ENCODE measurements around the gene ZNF385B.

ZNF385B gene

DNA sequence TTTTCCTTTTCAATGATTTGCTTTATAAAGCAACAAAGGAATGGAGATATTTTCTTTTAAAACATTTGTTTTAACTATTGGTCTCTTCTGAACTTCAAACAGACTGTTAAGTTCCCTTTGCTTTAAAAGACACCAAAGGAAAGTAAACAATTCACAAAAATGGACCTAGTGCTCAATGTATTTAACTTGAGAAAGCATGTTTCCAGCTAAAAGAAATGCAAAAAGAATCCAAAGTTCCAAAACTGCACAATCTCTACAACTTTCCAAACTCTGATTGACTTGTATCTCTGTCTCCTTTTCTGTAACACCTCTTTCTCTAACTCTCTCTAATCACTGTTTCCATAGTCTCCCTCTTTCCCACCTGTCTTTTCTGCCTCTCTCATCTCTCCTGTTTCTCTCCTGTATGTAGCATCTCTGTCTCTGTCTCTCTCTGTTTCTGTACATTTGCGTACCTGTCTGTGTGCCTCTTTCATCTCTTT is 301.1 kb downstream of the ZNF385B start:
- no peak for DNase-seq (ENCODE audit: low read depth)
- H3K4me3 ChIP-seq (replicated peaks; ENCODE audit: low read depth, low read length) = no peak overlapping the region
- TF ChIP-seq, protein P1, sequence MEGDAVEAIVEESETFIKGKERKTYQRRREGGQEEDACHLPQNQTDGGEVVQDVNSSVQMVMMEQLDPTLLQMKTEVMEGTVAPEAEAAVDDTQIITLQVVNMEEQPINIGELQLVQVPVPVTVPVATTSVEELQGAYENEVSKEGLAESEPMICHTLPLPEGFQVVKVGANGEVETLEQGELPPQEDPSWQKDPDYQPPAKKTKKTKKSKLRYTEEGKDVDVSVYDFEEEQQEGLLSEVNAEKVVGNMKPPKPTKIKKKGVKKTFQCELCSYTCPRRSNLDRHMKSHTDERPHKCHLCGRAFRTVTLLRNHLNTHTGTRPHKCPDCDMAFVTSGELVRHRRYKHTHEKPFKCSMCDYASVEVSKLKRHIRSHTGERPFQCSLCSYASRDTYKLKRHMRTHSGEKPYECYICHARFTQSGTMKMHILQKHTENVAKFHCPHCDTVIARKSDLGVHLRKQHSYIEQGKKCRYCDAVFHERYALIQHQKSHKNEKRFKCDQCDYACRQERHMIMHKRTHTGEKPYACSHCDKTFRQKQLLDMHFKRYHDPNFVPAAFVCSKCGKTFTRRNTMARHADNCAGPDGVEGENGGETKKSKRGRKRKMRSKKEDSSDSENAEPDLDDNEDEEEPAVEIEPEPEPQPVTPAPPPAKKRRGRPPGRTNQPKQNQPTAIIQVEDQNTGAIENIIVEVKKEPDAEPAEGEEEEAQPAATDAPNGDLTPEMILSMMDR (IDR thresholded peaks at IDR 0.05; ENCODE audit: low read length, missing control alignments) = no peak

DNA sequence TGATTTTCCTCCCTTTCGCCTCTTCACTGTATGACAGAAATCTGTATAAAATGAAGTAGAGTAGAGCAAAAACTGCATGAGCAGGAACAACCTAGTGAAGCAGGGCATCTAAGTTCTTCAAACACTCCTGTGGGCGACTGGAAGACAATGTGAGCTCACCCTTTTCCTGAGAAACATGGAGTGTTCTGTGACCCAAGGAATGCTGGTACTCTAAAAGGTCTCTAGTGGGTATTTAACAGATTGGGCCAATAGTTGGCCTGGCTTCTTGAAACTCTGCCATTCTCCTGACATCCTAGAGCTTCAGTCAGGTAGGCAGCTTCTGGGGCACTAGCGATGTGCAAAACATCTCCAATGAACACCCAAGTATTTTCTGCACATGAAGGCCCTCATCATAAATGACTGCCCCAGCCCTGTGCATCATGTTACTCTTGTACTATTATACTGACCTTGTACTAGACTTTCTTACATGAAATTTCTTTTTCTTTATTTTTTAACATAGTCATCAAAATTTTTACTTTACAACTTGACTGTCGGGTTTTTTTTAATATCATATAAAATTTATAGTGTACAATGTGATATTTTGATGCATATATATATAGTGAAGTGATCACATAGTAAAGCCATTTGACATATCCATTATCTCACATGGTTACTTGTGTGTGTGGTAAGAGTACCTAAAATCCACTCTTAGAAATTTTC is 302.2 kb downstream of the ZNF385B start:
- H3K4me3 ChIP-seq (replicated peaks; ENCODE audit: low read depth, low read length) = no peak overlapping the region
- TF ChIP-seq, protein P1 (IDR thresholded peaks at IDR 0.05; ENCODE audit: low read length, missing control alignments) = no peak
- DNase-seq (ENCODE audit: low read depth) = no peak

DNA sequence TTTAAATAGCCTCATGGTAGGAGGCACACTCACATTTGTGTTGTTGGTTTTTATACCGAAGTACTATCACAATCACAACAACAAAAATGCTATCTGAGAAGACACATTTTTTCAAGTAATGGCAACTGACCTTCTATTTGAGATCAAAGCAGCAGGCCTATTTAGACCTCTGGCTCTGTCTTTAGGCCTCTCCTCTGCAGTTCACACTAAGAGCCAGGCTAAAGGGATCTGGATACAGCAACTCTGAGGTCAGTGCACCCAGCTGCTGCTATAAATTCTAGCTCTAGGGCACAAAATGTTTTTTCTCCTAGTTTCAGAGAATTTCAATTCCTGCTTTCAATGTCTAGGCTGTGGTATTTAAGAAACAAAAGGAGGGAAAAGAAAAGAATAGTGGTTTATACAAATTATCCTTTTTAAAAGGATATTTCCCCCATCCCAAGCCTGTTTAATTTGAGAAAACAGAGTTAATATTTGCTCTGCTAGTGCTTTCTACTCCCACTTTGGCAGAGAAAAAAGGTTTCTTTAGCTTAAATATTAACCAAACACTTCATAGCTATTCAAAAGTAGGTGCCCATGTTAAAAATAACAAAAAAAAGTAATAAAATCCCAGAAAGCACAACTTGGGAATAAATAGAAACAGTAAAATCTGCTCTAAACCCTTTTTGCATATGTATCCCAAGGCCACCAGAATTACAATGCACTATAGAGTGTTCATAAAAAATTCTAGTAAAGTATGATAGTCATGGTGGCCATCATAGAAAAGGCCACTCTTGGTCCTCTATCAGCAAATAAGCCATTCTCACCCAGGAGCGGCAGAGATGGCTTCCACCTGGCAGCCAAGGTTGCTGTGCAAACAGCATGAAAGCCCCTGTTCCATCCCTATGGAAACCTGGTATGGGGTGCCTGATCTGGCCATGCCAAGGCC is 303.1 kb downstream of the ZNF385B start:
- DNase-seq (ENCODE audit: low read depth) = no peak
- TF ChIP-seq, protein P1 (IDR thresholded peaks at IDR 0.05; ENCODE audit: low read length, missing control alignments) = no peak
- no peak overlapping the region for H3K4me3 ChIP-seq (replicated peaks; ENCODE audit: low read depth, low read length)

DNA sequence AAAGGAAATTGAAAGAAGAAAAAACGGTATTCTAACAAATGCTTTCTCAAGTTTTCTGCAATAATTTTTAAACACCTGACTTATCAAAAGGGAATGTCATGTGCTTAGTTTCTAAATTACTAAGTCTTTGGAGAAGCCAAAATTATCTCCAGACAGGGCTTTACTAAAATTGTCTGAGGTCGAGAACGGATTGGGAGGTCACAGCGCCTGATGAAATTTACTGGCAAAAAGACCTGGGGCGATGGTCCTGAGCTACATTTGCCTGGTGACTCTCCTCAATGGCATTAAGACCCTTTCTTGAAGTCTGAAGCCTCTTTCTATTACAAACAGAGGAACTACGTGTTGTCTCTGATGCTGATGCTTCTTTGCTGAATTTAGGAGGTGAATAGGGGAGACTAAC is 305.0 kb downstream of the ZNF385B start:
- DNase-seq (ENCODE audit: low read depth) = no peak
- H3K4me3 ChIP-seq (replicated peaks; ENCODE audit: low read depth, low read length) = no peak overlapping the region
- TF ChIP-seq, protein P1 (IDR thresholded peaks at IDR 0.05; ENCODE audit: low read length, missing control alignments) = no peak

DNA sequence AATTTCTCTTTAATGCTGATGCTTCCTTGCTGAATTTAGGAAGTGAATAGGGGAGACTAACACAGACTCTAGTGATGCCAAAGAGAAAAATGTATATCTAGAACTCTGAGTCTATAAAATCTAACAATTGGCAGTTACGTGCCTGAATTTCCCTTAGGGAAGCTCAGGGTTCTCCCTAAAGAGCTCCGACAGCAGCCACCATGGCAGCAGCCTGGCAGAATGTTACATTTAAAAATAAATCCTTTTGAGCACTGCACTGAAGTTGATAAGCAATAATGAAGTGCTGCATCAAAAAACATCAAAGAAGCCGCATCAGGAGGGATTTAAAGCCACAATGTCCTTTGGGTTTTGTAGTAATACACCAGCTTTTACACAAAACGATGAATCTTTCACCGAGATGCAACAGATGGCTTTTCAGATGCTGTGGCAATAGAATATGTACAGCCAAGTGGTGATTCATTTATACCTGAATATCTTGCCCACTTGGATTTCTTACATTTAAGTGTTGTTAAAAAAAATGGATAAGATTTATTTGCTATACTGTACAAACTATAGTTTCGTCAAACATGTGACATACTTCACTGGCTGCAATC is 305.6 kb downstream of the ZNF385B start:
- TF ChIP-seq, protein P1 (IDR thresholded peaks at IDR 0.05; ENCODE audit: low read length, missing control alignments) = no peak
- no peak for DNase-seq (ENCODE audit: low read depth)

DNA sequence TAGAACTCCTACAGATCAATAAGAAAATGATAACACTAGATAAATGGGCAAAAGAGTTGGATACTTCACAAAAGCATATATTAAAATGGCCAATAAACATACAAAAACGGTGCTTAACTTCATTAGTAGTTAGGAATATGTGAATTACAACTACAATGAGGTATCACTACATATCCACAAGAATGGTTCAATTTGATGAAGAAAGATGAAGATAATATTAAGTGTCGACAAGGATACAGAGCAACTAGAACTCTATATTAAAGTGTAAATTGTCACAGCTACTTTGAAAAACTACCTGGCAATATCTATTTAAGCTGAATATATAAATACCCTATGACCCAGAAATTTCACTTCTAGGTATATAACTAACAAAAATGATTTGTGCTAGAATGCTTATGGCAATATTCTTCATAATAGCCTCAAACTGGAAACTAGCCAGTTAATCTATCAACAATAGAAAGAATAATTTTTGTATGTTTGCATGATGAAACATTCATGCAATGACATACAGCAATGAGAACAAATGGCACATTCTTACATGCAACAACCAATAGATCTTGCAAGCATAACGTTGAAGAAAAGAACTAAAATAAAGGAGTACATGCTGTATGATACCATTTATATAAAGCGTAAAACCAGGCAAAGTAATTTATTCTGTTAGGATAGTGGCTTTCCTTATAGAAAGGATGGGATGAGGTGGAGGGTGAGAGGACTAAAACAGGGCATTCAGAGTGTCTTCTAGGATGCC is 306.6 kb downstream of the ZNF385B start:
- DNase-seq (ENCODE audit: low read depth) = no peak
- TF ChIP-seq, protein P1 (IDR thresholded peaks at IDR 0.05; ENCODE audit: low read length, missing control alignments) = no peak
- no peak overlapping the region for H3K4me3 ChIP-seq (replicated peaks; ENCODE audit: low read depth, low read length)

More for the DNA sequence above, 305.6 kb downstream of the ZNF385B start:
- H3K4me3 ChIP-seq (replicated peaks; ENCODE audit: low read depth, low read length) = no peak overlapping the region

Measured in fibroblast of pulmonary artery (primary cell).